Measurements from ENCODE around the gene PPL.

PPL gene

DNA sequence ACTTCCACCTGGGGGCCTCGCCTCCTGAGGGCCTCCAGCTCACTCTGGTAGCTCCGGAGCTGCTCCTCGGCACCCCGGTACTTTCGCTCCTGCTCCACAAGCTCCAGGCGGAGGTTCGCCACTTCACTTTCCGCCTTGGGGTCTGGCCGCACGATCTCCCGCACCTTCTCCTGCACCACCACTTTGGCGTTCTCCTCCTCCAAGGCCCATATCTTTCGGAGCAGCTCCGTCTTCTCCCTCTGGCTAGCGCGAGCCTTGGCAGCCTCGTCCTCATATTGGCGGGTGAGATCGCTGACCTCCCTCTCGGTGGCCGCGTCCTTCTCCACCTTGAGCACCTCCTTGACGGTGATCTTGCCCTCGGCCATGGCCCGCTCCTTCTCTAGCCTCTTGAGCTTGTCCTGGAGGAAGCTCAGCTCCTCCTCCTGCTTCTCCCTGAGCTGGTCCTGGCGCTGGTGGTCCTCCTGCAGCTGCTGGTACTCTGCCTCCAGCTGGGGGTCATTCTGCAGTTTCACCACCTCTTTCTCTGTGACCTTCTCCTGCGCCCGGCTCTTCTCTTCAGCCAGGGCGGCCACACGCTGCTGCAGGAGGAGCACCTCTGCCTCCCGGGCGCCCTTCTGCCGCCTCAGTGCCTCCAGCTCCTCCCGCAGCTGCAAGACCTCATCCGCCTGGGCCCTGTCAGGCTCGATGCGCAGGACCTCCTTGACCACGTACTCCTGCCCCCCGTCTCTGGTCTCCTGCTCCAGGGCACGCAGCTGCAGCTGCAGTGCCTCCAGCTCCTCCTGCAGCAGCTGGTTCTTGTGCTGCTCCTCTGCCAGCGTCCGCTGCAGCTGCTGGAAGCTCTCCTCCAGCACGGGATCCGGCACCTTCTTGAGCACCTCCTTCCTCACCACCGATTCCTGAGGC lies 51.7 kb downstream of the PPL start:
- no peak for DNase-seq

DNA sequence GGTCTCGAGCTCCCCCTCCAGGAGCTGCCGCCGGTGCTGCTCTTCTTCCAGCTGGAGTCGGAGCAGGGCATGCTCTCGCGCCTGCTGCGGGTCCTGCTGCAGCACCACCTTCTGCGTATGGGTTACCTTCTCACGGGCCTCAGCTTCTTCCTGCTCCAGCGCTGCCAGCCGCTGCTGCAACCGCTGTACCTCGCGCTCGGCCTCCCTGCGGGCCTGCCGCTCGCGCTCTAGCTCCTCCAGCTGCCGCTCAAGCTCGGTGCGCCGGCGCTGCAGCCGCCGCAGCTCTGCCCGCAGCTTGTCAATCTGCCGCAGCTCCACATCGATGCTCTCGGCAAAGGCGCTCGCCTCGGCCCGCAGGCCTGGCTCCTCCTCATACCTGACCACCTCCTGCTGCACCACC lies 52.7 kb downstream of the PPL start:
- DNase-seq, result no peak

DNA sequence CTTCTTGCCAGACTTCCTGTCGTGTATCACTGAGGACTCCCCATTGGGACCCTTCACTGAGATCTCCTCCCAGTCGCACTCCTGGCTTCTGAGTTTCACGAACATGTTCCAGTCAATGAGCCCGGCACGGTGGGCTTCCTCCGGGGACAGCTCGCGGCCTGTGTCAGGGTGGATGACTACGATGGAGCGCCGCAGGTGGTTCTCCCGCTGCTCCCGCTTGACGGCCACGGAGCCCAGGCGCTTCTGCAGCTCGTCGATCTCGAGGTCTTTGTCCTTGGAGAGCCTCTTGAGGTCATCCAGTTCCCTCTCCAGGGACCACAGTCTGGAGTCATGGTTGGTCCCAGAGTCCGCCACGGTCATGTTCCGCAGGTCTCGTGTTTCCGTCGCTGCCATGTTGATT lies 53.4 kb downstream of the PPL start:
- DNase-seq, result no peak

DNA sequence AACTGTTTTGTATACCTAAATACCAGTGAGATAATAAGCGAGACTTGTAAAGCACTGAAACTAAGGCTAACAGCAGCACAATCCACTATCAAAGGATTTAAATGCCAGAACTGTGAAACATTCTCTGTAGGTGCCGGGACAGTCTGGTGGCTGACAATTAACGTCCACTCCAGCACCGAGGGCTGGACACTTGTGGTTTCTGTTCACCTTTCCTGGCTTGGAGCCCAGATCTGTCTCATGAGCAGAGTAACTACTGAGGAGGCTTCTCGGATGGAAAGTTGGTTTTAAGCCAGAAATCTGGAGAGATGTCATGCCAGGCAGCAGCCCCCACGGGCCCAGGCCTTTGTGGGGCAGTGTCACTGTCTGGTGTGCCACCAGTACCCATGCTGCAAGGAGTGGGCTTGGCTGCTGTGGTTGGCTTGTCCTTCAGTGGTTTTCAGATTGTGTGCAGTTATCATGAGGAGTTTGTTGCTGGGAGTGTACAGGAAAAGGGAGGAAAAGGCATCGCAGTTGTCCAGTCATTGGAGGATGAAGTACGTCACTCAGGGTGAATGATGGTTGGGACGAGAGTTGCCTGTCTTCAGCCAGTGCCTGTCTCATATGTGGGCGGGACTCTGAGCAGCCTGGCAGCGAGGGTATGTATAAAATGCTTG lies 54.2 kb downstream of the PPL start:
- DNase-seq, result peak; percentile 30

DNA sequence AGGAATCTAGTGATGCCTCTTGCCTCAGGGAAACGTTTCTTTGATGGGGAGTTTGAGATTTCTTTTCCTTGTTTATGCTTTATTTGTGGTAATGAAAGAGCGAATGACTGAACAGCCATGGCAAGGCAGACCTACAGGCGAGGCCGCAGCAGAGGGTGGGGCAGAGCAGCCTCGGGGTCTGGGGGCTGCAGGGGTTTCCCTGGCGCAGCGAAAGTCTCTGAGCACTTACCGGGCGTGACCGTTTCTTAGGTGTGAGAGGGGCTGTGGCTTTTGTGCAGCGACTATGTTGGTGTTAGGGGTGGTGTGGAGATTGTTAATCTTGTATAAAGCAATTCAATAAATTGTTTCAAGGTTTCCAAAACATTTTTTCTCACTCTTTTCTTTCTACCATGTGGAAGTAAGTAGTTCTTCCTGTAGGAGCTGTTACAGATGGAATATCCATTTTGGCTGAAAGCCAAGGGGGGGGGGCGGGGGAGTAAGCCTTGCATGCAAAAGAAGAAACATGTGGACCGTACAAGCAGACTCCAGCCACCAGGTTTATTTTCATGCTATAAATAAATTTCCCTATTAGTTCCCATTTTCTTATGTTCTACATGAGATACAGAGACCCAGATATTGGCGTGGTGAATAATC lies 54.8 kb downstream of the PPL start:
- peak; percentile 15 for DNase-seq

DNA sequence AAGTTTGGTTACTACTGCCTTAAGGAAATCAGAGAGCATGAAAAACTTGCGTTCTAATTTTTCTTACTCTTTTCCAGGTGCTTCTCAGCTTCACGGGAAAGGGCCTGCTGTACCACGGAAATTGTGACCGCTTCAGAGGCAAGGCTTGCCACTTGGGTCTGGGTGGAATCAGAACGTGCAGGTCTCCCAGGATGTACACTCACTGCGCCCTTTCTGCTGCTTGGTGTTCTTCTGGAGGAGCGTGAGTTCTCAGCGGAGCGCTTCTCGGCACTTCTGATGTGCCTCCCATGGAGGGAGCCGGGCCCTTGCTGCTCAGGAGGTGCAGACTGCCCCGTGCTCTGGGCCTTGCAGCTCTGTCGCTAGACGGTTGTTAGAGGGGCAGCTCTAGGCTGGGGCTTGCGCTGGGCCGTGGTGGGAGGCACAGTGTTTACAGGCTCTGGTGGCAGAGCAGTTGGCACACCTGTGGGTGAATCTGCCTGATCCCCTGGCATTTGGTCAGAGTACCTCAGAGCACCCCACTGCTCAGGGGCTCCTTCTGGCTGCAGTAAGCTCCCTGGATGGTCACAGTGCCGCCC lies 56.9 kb downstream of the PPL start:
- no peak for DNase-seq

DNA sequence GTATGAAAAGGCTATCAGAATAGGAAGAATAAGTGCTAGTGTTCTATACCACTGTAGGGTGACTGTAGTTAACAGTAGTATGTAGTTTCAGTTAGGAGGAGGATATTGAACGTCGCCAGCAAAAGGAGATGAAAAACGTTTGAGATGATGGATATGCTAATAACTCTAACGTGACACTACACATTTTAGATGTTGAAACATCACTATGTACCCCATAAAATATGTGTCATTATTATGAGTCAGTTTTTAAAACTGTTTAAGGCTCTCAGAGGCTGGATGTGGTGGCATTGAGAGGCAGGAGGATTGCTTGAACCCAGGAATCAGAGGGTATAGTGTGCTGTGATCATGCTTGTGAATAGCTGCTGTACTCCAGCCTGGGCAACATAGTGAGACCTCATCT lies 57.9 kb downstream of the PPL start:
- DNase-seq, result no peak

DNA sequence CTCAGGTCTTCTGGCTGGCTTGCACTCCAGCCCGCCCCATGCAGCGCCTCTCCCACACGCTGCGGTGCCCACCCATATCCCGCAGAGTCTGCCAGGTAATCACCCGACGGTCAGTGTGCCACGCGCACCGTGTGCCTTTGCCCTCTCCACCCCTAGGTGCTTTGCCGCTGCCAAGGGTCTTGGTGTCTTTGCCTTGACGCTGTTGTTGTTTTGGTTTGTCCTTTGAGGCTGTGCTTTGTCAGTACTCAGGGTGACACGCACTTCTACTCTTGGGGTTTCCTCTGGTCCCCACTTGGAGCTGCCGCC lies 59.6 kb downstream of the PPL start:
- no peak for DNase-seq

DNA sequence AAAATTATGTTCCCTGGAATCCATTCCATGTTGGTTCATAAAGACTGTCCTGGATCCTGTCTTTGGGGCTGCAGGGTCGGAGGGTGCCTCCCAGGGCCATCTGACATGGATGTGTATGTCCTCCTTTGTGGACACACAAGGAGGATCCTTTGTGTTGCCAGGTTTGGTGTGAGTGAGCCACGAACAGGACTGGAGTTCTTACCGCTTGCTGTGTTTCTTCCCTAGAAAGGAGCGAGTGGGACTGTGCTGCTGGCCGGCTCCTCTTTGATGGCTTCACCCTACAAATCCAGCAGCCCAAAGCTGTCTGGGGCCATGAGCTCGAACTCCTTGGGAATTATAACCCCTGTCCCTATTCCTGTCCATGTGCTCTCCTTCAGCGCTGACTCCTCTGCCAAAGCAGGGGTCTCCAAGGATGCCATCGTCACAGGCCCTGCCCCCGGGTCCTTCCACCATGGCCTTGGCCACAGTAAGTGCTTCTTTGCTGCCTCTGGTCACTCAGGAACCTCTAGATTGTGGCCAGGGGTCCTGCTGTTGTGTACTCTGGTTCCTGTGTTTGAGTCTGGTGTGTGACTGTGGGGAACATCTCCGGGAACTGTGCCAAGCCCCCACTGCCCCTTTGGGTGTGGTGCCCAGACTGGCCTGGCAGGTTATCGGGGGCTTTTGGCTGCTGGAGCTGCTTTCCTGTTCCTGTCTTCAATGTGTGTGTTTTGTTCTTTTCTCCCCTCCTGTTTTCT lies 60.1 kb downstream of the PPL start:
- no peak for DNase-seq

DNA sequence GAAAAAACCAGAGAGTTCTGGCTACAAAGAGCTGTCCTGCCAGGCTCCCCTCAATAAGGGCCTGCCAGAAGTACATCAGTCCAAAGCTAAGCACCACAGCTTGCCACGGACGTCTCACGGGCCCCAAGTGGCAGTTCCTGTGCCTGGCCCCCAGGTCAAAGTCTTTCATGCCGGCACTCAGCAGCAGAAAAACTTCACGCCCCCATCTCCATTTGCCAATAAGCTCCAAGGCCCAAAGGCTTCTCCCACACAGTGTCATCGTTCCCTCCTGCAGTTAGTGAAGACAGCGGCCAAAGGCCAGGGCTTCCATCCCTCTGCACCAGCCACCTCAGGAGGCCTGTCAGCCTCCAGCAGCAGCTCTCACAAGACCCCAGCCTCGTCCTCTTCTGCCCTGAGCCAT lies 62.3 kb downstream of the PPL start:
- DNase-seq, result no peak

DNA sequence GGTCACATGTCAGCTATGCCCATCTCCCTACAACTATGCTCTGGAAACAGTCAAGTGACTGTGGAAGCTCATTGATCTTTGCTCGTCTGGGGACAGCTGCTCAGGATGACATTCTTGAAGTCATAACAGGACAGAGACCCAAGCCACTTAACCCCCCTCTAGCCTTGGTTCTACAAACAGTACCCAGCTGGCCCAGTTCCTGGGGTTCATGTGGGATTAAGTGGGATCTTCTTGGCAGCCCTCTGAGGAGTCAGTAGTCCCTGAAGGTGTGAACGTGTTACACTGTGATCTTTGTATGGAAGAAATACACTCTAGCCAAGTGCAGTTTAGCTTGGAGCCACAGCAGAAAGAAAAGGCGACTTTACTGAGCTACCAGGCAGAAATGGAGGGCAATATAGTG lies 63.9 kb downstream of the PPL start:
- no peak for DNase-seq

DNA sequence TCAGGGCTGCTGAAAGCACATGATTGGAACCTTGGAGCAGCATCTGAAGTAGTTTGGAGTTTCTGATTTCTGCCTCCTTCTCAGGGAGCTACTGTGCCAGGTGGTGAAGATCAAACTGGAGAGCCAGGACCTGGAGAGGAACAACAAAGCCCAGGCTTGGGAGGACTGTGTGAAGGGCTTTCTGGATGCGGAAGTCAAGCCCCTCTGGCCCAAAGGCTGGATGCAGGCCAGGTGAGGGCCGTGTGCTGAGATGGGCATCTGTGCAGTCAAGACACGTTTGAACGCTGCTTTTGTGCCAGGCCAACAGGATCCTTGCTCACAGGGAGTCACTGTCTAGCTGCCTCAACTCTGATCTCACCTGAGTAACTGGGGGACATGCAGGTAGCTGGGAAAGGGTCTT lies 65.9 kb downstream of the PPL start:
- DNase-seq, result no peak

DNA sequence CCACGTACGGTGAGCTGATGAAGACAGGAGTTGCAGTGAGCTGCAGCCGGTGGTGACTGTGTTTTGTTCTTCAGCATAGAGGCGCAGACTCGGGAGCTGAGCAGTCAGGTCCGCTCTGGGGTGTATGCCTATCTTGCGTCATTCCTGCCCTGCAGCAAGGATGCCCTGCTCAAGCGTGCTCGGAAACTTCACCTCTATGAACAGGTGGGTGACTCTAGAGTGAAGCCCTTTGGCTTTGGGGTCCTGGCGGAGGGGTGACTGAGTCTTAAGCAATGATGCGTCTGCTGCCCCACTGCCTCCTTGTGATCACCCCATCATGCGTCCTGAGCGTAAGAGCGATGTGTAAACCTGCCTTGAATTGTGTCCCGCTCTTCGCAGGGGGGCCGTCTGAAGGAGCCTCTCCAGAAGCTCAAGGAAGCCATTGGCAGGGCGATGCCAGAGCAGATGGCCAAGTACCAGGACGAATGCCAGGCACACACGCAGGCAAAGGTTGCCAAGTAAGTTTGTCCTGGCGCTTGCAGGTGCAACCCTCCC lies 66.7 kb downstream of the PPL start:
- no peak for DNase-seq

DNA sequence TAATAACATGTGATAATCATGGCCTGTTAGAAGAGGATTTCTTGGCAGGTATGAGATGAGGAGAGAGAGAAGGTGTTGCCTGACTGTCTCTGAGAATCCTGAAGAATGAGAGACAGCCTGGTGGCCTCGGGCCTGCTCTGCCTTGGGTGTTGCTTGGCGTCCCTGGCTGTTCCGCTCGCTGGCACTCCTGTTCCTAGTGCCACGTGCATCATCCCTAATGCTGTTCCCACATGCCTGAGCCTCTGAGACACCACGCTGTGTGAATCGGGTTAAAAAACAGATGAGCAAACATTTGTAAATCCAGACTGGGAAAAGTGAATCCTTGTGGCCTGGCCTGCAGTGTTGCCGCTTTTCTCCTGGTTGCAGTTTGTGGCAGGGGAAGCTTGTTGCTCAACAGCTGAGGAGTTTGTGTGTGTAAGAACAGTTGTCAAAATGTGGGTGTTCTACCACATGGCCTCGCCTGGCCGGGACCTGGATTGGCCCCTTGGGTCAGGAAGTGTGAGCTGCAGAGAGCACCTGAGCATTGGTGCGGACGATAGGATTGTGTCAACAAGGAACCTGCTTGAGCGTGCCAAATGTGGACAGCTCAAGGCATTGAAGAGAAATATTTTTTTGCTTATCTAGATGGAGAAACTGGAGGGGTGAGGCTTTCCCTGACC lies 67.7 kb downstream of the PPL start:
- no peak for DNase-seq

DNA sequence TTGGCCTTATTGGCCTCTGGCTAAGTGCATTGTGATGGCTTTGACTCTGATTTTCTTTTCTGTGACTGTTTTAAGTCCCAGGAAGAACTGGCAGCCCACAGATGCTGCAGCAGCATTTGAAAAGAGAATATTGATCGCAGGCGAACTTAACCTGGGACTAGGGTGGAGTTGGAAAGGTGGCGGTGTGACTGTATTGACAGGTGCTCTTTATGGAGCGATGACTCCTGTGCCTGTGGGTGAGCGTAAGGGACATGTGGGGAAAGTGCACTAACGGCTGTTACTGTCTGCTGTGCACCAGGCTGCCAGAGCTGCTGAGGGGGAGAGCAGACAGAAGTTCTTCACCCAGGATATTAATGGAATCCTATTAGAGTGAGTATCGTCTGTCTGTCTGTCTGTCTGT lies 68.4 kb downstream of the PPL start:
- DNase-seq, result no peak

DNA sequence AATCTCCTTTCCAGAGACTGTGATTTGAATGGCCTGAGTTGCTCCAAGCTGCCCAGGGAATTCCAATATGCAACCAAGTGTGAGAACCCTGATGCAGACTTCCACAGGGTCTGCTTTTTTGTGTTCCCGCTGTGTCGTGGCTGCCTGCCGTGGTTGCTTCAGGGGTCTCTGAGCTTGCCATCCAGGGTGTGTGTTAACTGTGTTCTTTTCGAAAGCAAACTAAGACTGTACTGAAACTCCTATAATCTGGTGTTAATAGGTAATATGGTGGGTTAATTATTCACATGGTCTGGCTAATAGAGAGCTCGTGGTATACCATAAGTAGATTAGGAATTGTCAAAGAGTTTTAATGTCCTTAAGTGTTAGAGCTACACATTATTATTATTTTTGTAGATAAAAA lies 68.9 kb downstream of the PPL start:
- DNase-seq, result no peak

DNA sequence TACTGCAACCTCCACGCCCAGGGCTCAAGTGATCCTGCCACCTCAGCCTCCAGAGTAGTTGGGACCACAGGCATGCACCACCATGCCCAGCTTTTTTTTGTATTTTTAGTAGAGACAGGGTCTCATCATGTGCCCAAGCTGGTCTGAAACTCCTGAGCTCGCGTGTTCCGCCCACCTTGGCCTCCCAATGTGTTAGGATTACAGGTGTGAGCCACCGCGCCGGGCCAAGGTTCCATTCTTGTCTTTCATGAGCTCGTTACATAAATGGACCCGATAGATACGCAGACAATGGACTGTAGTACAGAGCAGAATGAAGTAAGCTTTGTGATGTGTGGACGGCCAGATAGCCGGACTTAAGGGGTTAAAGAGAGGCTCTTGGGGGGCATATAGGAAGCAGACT lies 70.4 kb downstream of the PPL start:
- no peak for DNase-seq

DNA sequence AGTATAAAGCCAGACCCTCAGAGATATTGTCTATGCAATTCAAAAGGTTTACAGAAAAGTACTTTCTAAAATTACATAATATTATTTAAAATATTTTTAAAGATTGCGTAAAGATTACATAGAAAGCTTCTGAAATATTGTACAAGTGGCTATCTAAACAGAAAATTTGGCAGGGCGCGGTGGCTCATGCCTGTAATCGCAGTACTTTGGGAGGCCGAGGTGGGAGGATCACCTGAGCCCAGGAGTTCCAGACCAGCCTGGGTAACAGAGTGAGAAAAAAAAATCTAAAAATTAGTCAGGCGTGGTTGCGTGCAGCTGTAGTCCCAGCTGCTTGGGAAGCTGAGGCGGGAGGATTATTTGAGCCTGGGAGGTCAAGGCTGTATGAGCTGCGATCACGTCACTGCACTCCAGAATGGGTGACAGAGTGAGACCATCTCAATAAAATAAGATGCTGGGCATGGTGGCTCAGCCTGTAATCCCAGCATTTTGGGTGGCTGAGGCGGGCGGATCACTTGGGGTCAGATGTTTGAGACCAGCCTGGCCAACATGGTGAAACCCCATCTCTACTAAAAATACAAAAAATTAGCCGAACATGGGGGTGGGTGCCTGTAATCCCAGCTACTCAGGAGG lies 71.6 kb downstream of the PPL start:
- DNase-seq, result no peak

DNA sequence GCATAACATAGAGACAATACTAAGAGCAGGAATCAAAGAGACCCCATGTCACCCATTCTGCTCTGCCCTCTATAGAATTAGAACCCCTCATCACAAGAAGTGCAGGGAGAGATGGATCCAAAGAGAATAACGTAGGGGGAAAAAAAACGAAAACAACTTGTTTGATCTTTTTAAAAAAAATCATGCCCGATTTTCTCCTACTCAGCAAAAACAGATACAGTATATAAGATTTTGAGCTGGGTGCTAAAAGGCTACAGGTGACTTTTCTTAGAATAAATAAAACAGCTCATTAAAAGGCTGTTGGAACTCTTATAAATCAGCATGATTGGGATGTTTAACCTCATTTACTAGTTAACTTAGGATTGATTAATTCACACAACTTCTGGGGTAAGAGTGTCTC lies 72.2 kb downstream of the PPL start:
- DNase-seq, result no peak

DNA sequence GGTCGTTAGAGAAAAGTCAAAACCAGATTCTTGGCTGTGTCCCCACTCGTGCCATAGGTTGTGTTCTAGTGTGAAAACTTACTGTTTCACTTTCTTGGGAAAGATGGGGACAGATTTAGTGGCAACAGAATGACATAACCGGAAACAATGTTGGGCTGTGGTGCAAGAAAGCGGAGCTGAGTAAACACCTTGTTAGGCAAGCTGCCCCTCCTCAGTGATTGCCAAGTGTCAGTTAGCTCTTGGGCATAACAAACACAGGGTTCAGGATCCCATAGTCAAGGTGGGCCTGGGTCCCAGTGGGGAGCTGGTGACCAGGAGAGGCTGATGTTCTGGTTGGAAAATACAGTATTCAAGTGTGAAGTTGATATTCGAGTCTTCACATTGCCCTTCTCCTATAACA lies 74.3 kb downstream of the PPL start:
- DNase-seq, result no peak

DNA sequence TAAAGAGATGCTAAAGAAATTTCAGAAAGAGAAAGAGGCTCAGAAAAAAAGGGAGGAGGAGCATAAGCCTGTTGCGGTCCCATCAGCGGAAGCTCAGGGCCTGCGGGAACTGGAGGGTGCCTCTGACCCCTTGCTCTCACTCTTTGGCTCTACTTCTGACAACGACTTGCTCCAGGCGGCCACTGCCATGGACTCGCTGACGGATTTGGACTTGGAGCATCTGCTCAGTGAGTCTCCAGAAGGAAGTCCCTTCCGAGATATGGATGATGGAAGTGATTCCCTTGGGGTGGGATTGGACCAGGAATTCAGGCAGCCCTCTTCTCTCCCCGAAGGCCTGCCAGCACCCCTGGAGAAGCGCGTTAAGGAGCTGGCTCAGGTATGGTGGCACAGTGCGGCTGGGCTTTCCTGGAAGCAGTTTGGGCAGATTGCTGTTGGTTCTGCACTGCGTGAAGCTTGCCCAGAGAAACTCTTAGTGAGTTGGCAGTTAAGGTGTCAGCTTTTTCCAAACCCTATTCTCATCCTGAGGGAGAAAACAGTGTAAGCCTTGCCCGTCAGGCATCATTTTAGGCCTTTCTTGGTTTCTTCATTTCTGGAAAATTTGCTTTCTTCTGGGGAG lies 76.1 kb downstream of the PPL start:
- DNase-seq, result no peak

DNA sequence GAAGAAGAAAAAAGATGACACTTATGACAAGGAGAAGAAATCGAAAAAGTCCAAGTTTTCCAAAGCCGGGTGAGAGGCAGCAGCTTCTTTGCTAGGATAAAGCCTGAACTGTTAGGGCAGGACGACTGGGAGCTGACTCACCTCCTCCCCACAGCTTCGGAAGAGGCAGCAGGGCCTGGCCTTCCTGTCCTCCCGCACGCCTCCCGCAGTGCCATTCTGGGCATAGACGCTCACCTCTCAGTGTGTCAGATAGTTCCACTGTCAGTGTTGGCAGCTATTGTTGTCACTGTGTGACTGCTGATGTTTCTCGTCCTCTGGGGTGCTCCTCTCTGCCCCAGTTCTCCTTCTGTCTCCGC lies 77.1 kb downstream of the PPL start:
- DNase-seq, result no peak
